Measurements from ENCODE around the gene WNT9A.
"Not testable (repeated sequence)": the region's sequence is repeated elsewhere in the genome, so short reads cannot be mapped to it uniquely, and the experiment has no call there.

- not testable (repeated sequence) for TF ChIP-seq CTCF (IDR thresholded peaks at IDR 0.05; ENCODE audit: low read length); EZH2phosphoT487 (IDR thresholded peaks at IDR 0.05; ENCODE audit: low read length); EZH2 (optimal IDR thresholded peaks at IDR 0.05; ENCODE audit: low read depth, low read length)
Measured at GRCh38 chr1:227972283-227972679, 24.5 kb upstream of the WNT9A start.
